NCI-H524 treated with DMSO at 0.1 percent for 48 hours (cell line): Measurements from ENCODE around the gene FRMPD2.

Source experiments
- DNase-seq: peaks from one replicate; lab custom pipeline; 2025; lab: John Stamatoyannopoulos, UW

FRMPD2 gene

GRCh38 chr10:48274636-48275035 is at the start of gene FRMPD2:
Gene FRMPD2, minus strand, starts transcription at chr10:48274696. Its CDS starts 129 bp downstream, at chr10:48274567.
- no peak for DNase-seq

- DNase-seq, result no peak
Measured at GRCh38 chr10:48322017-48322416, 47.5 kb upstream of the FRMPD2 start.

- no peak for DNase-seq
Measured at GRCh38 chr10:48317321-48317990, 43.0 kb upstream of the FRMPD2 start.

GRCh38 chr10:48316236-48316635 is 41.7 kb upstream of the FRMPD2 start:
- DNase-seq, result no peak

GRCh38 chr10:48314107-48314506 is 39.6 kb upstream of the FRMPD2 start:
- no peak for DNase-seq

- no peak for DNase-seq
Measured at GRCh38 chr10:48309711-48310226, 35.3 kb upstream of the FRMPD2 start.

GRCh38 chr10:48307711-48308018 is 33.2 kb upstream of the FRMPD2 start:
- no peak for DNase-seq

GRCh38 chr10:48306870-48307710 is 32.6 kb upstream of the FRMPD2 start:
- DNase-seq, result no peak

GRCh38 chr10:48306265-48306869 is 31.9 kb upstream of the FRMPD2 start, which contains the start of gene MAPK8:
Gene MAPK8, plus strand, starts transcription at chr10:48306677. Its CDS starts 94,984 bp downstream, at chr10:48401661.
- DNase-seq, result peak; percentile 2

GRCh38 chr10:48305905-48306264 is 31.4 kb upstream of the FRMPD2 start:
- DNase-seq, result no peak

GRCh38 chr10:48302515-48303476 is 28.3 kb upstream of the FRMPD2 start:
- no peak for DNase-seq

GRCh38 chr10:48300556-48300955 is 26.1 kb upstream of the FRMPD2 start:
- DNase-seq, result no peak

- no peak for DNase-seq
Measured at GRCh38 chr10:48299692-48300091, 25.2 kb upstream of the FRMPD2 start.

- no peak for DNase-seq
Measured at GRCh38 chr10:48299066-48299465, 24.6 kb upstream of the FRMPD2 start.

GRCh38 chr10:48296576-48297098 is 22.1 kb upstream of the FRMPD2 start:
- DNase-seq, result no peak

GRCh38 chr10:48294431-48294830 is 19.9 kb upstream of the FRMPD2 start:
- no peak for DNase-seq

- DNase-seq, result no peak
Measured at GRCh38 chr10:48292616-48293015, 18.1 kb upstream of the FRMPD2 start.

- DNase-seq, result no peak
Measured at GRCh38 chr10:48291190-48291589, 16.7 kb upstream of the FRMPD2 start.

GRCh38 chr10:48290286-48290685 is 15.8 kb upstream of the FRMPD2 start:
- no peak for DNase-seq

GRCh38 chr10:48289501-48290238 is 15.2 kb upstream of the FRMPD2 start:
- no peak for DNase-seq

- DNase-seq, result no peak
Measured at GRCh38 chr10:48288661-48289060, 14.2 kb upstream of the FRMPD2 start.
